ENCODE measurements around the gene ITGB5. TPM values are rescaled to one million over a fixed set of nuclear protein-coding genes. Genes with fewer than 3 reads are reported as not detected.

Gene ITGB5
- total RNA-seq, 1 experiment from 2014 or later = 225 TPM

DNA sequence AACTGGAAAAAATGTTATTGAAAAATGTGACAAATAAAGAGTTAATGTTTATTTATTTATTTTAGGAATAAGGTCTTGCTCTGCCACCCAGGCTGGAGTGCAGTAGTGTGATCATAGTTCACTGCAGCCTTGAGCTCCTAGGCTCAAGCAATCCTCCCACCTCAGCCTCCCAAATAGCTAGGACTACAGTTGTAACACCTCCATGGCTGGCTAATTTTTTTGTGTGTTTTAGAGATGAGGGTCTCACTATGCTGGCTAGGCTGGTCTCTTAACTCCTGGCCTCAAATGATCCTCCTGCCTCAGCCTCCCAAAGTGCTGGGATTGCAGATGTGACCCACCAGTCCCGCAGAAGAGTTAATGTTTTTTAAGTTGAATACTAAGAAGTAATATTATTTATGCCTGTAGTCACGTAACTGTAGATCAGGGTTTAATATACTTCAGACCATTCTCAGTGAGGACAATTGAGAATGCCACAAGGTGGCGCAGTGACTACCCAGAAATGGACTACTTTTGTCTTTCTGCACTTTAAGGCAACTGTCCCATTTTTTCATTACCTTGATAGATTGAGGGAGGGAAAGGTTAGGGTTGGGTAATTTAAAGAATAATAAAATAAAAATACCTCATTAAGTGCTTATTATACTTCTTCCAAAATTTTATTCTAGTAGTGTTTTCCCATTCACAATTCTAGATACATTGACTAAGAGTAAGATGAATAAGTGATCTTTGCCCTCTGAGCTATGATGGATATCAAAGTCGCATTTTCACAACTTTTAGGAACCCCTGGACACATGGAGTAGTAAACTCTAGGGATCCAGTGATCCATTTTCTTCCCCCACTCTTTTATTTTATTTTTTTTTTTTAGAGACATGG, 41.4 kb upstream of the ITGB5 start:
- Mint-ChIP-seq H3K4me1 (ENCODE audit: low read depth, unreplicated experiment) (peaks cover 12% of the 10 kb centered on the region), H3K36me3 (ENCODE audit: insufficient read depth, unreplicated experiment) (no peaks in the 10 kb centered on the region), H3K27ac (ENCODE audit: unreplicated experiment) (no peak overlapping the region), H3K4me3 (ENCODE audit: low read depth, unreplicated experiment) (no peak overlapping the region), H3K27me3 (ENCODE audit: unreplicated experiment) (no peaks in the 10 kb centered on the region), H3K9me3 (ENCODE audit: low read depth, unreplicated experiment) (no peaks in the 10 kb centered on the region)
- CTCF ChIA-PET = interaction anchor here (0.5 to 0.7 kb wide), 5 partner anchors 74 to 667 kb away, joined by 3 to 6 read pairs (median 4); partner anchors contain the start of gene OSBPL11
- peak; percentile 73 for DNase-seq
- TF ChIP-seq, protein P1, sequence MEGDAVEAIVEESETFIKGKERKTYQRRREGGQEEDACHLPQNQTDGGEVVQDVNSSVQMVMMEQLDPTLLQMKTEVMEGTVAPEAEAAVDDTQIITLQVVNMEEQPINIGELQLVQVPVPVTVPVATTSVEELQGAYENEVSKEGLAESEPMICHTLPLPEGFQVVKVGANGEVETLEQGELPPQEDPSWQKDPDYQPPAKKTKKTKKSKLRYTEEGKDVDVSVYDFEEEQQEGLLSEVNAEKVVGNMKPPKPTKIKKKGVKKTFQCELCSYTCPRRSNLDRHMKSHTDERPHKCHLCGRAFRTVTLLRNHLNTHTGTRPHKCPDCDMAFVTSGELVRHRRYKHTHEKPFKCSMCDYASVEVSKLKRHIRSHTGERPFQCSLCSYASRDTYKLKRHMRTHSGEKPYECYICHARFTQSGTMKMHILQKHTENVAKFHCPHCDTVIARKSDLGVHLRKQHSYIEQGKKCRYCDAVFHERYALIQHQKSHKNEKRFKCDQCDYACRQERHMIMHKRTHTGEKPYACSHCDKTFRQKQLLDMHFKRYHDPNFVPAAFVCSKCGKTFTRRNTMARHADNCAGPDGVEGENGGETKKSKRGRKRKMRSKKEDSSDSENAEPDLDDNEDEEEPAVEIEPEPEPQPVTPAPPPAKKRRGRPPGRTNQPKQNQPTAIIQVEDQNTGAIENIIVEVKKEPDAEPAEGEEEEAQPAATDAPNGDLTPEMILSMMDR (IDR thresholded peaks at IDR 0.05; ENCODE audit: unreplicated experiment) = peak; percentile 67
- BruUV-seq (replicated peaks) = no TSS peak
- intact Hi-C loops (cut with micrococcal nuclease; ENCODE audit: unreplicated experiment) = loop anchor here (1.0 to 10.0 kb wide), 4 partner anchors 58 to 659 kb away; partner anchors contain the start of gene HEG1

DNA sequence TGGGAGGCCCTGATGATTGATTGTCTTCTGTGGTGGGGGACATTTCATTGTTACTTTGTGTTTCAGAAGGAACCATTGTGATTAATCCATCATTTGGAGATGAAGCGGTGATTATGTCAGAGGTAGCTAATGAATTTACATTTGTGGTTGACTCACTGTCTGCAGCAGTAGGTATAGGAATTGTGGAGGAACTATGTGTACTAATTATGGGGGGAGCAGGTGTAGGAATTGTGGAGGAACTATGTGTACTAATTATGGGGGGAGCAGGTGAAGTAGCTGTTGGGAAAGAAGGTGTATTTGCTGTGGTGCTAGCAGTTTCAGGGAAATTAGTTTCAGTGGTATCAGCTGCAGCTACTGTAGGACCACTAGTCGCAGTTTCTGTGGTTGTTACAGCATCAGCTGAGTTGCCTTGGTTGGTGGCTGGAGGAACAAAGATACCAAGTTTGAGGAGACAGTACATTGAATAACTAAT, 40.4 kb upstream of the ITGB5 start:
- intact Hi-C loops (cut with micrococcal nuclease; ENCODE audit: unreplicated experiment) = loop anchor here (1.0 to 10.0 kb wide), 4 partner anchors 59 to 660 kb away; partner anchors contain the start of gene HEG1
- no peak for DNase-seq
- BruUV-seq (replicated peaks) = no TSS peak
- Mint-ChIP-seq H3K36me3 (ENCODE audit: insufficient read depth, unreplicated experiment) (no peaks in the 10 kb centered on the region), H3K27ac (ENCODE audit: unreplicated experiment) (no peak overlapping the region), H3K9me3 (ENCODE audit: low read depth, unreplicated experiment) (no peaks in the 10 kb centered on the region), H3K4me1 (ENCODE audit: low read depth, unreplicated experiment) (peaks cover 3% of the 10 kb centered on the region), H3K4me3 (ENCODE audit: low read depth, unreplicated experiment) (no peak overlapping the region), H3K27me3 (ENCODE audit: unreplicated experiment) (no peaks in the 10 kb centered on the region)
- CTCF ChIA-PET = interaction anchor here (0.7 to 1.1 kb wide), 3 partner anchors 44 to 169 kb away, joined by 3 to 4 read pairs (median 4); no protein-coding TSS in a partner anchor
- TF ChIP-seq, protein P1 (IDR thresholded peaks at IDR 0.05; ENCODE audit: unreplicated experiment) = no peak

DNA sequence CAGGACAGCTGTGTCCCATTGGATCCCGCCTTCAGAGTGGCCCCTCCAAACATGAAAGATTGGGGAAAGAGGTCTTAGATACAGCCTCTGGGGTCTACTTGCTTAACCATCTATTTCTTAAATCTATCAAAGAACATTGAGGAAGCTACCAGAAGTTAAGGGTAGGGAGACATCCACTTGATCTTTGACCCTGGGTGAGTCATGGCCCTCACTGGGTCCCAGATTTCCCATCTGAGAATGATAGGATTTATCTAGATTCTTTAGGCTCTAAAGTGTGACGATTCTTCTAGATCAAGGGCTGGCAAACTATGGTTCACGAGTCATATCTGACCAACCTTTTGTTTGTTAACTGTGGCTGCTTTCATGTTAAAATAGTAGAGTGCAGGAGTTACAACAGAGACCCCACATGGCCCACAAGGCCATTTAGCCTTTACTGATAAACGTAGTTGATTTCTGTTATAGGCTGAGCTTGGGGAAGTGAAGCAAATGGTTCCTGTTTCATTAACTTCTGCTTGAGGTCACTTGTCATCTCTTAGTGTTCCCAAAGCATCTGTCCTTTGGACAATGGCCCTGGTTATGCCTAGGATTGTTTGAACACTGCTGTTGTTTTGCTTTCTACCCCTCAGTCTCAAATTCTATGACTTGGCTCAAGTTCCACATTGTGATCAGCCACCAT, 39.4 kb upstream of the ITGB5 start:
- Mint-ChIP-seq H3K27me3 (ENCODE audit: unreplicated experiment) (no peaks in the 10 kb centered on the region), H3K9me3 (ENCODE audit: low read depth, unreplicated experiment) (no peaks in the 10 kb centered on the region), H3K4me1 (ENCODE audit: low read depth, unreplicated experiment) (no peaks in the 10 kb centered on the region), H3K36me3 (ENCODE audit: insufficient read depth, unreplicated experiment) (no peaks in the 10 kb centered on the region), H3K27ac (ENCODE audit: unreplicated experiment) (no peak overlapping the region), H3K4me3 (ENCODE audit: low read depth, unreplicated experiment) (no peak overlapping the region)
- intact Hi-C loops (cut with micrococcal nuclease; ENCODE audit: unreplicated experiment) = loop anchor here (5.0 to 10.0 kb wide), 2 partner anchors 128 to 661 kb away; partner anchors contain the start of gene HEG1
- no peak for DNase-seq
- CTCF ChIA-PET = interaction anchor here (0.9 to 1.2 kb wide), 3 partner anchors 10 to 168 kb away, joined by 3 to 4 read pairs (median 3); no protein-coding TSS in a partner anchor
- TF ChIP-seq, protein P1 (IDR thresholded peaks at IDR 0.05; ENCODE audit: unreplicated experiment) = no peak
- no TSS peak for BruUV-seq (replicated peaks)

- no peak overlapping the region for H3K27ac Mint-ChIP-seq (ENCODE audit: unreplicated experiment)
- TF ChIP-seq, protein P1 (IDR thresholded peaks at IDR 0.05; ENCODE audit: unreplicated experiment) = no peak
- BruUV-seq (replicated peaks) = no TSS peak
- no peaks in the 10 kb centered on the region for H3K36me3 Mint-ChIP-seq (ENCODE audit: insufficient read depth, unreplicated experiment)
- CTCF ChIA-PET = interaction anchor here (0.7 kb wide), 1 partner anchor 138 kb away, joined by 3 read pairs; no protein-coding TSS in a partner anchor
- no peak overlapping the region for H3K4me3 Mint-ChIP-seq (ENCODE audit: low read depth, unreplicated experiment)
- H3K27me3 Mint-ChIP-seq (ENCODE audit: unreplicated experiment) = no peaks in the 10 kb centered on the region
- H3K9me3 Mint-ChIP-seq (ENCODE audit: low read depth, unreplicated experiment) = no peaks in the 10 kb centered on the region
- no peak for DNase-seq
- intact Hi-C loops (cut with micrococcal nuclease; ENCODE audit: unreplicated experiment) = loop anchor here (5.0 to 10.0 kb wide), 2 partner anchors 130 to 663 kb away; partner anchors contain the start of gene HEG1
- H3K4me1 Mint-ChIP-seq (ENCODE audit: low read depth, unreplicated experiment) = no peaks in the 10 kb centered on the region
These were observed 37.6 kb upstream of the ITGB5 start for GRCh38 chr3:124924741-124925140.

All from Calu3 (cell line).